ENCODE measurements around the gene VWDE.

Gene VWDE

GRCh38 chr7:12328888-12329770 lies 74.5 kb downstream of the VWDE start:
- no peak for DNase-seq

- DNase-seq: no peak
These were observed 75.7 kb downstream of the VWDE start for GRCh38 chr7:12327922-12328321.

GRCh38 chr7:12325646-12326045 lies 78.0 kb downstream of the VWDE start:
- DNase-seq: no peak

GRCh38 chr7:12323415-12323814 lies 80.2 kb downstream of the VWDE start:
- no peak for DNase-seq

- no peak for DNase-seq
These were observed 80.8 kb downstream of the VWDE start for GRCh38 chr7:12322903-12323300.

GRCh38 chr7:12322284-12322902 lies 81.3 kb downstream of the VWDE start:
- DNase-seq: no peak

- no peak for DNase-seq
These were observed 82.5 kb downstream of the VWDE start for GRCh38 chr7:12320987-12321647.

- no peak for DNase-seq
These were observed 83.3 kb downstream of the VWDE start for GRCh38 chr7:12320241-12320986.

GRCh38 chr7:12317675-12318074 lies 86.0 kb downstream of the VWDE start:
- no peak for DNase-seq

- DNase-seq: no peak
These were observed 86.7 kb downstream of the VWDE start for GRCh38 chr7:12316925-12317324.

- no peak for DNase-seq
These were observed 88.6 kb downstream of the VWDE start for GRCh38 chr7:12315049-12315448.

GRCh38 chr7:12314199-12314598 lies 89.5 kb downstream of the VWDE start:
- no peak for DNase-seq

- DNase-seq: no peak
These were observed 98.2 kb downstream of the VWDE start for GRCh38 chr7:12305502-12305901.

- DNase-seq: no peak
These were observed 100.2 kb downstream of the VWDE start for GRCh38 chr7:12303495-12303894.

GRCh38 chr7:12303062-12303461 lies 100.6 kb downstream of the VWDE start:
- no peak for DNase-seq

- no peak for DNase-seq
These were observed 103.2 kb downstream of the VWDE start for GRCh38 chr7:12300415-12300814.

- DNase-seq: no peak
These were observed 104.3 kb downstream of the VWDE start for GRCh38 chr7:12299367-12299766.

GRCh38 chr7:12297283-12298108 lies 106.2 kb downstream of the VWDE start:
- DNase-seq: no peak

- no peak for DNase-seq
These were observed 107.6 kb downstream of the VWDE start for GRCh38 chr7:12296051-12296570.

GRCh38 chr7:12294701-12295100 lies 109.0 kb downstream of the VWDE start:
- no peak for DNase-seq

GRCh38 chr7:12291870-12292269 lies 111.8 kb downstream of the VWDE start:
- no peak for DNase-seq

Data from nucleus accumbens (tissue), 56 donors.